ENCODE measurements around the gene OR4E2. TPM values are rescaled to one million over a fixed set of nuclear protein-coding genes. Genes with fewer than 3 reads are reported as not detected.

The OR4E2 gene
- total RNA-seq, 2 experiments from 2014 or later, result not detected

DNA sequence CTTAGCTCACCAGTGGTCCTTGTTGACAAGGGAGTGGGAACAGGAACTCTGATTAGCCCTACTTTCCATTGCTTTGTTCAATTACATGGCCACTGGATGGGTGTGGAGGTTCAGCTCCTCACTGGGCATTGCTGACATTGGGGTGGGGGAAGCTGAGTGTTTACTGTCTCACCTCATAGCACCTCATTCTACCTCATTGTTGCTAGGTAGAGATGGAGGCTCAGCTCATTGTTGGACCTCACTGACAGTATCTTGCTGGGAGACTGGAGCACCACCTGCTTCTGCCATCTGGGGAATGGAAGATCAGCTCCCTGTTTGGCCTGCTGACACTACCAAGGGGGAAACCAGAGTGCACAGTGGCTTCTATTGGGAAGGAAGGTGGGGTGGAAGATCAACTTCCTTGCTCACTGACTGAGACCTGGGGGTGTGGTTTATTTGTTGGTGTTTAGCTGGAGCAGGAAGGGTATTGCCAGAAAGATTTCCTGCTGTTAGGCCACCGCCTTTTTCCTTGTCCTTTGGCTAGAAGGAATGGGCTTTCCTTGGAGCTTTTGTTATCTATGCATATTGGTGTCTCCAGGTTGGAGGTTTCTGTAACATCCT, 1.3 kb upstream of the OR4E2 start:
- Mint-ChIP-seq H3K27me3 (peaks cover 13% of the 10 kb centered on the region), H3K4me3 (no peak overlapping the region), H3K27ac (no peak overlapping the region), H3K4me1 (no peaks in the 10 kb centered on the region), H3K36me3 (ENCODE audit: low read depth) (no peaks in the 10 kb centered on the region), H3K9me3 (ENCODE audit: low read depth) (peaks cover 1% of the 10 kb centered on the region)
- no peak for ATAC-seq
- ChIA-PET CTCF (interaction anchor here (1.1 to 1.5 kb wide), 3 partner anchors 12 to 59 kb away, joined by 3 to 5 read pairs (median 4); no protein-coding TSS in a partner anchor), POLR2A (no interaction called here)
- DNase-seq, result no peak
- intact Hi-C loops (cut with DNase I, micrococcal nuclease), result no loop called here

DNA sequence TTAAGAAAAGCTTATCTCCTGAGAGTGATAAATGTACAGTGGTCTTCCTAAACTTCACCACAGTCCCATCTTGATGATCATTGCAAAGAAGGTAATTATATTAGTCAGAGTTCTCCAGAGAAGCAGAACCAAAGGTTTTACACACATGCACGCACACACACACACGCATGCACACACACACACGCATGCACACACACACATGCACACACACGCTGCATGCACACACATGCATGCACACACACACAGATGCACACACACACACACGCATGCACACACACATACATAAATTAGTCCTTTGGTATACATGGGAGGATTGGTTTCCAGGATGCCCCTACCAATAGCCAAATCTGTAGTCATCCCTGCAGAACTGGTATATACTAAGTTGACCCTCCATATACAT, 580 bp downstream of the OR4E2 start:
- H3K36me3 Mint-ChIP-seq (ENCODE audit: low read depth), result no peaks in the 10 kb centered on the region
- POLR2A ChIA-PET, result no interaction called here
- DNase-seq (no peak), ATAC-seq (no peak)
- peaks cover 11% of the 10 kb centered on the region for H3K27me3 Mint-ChIP-seq
- no peak overlapping the region for H3K27ac Mint-ChIP-seq
- intact Hi-C loops (cut with DNase I, micrococcal nuclease), result no loop called here
- no peaks in the 10 kb centered on the region for H3K4me1 Mint-ChIP-seq
- H3K4me3 Mint-ChIP-seq, result no peak overlapping the region
- CTCF ChIA-PET, result interaction anchor here (1.1 to 1.5 kb wide), 2 partner anchors 57 to 156 kb away, joined by 3 read pairs; no protein-coding TSS in a partner anchor
- H3K9me3 Mint-ChIP-seq (ENCODE audit: low read depth), result peaks cover 1% of the 10 kb centered on the region

DNA sequence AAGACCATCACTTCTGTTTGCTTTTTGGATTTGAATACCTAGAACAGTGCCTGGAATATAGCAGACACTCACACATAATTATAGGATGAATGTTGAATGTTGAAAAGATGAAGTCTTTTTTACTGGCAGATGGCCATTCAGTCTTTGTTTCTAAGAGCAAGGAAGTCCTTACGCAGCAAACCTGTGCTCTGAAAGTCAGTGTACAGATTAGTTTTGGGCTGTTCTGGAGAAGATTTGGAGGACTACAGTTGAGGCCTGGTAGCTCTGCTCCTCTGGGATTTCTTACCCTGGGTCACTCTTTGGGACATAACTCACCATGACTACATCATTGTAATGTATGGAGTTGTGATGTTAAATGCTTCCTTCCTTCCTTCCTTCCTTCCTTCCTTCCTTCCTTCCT, 3.3 kb downstream of the OR4E2 start:
- Mint-ChIP-seq H3K9me3 (ENCODE audit: low read depth) (no peaks in the 10 kb centered on the region), H3K36me3 (ENCODE audit: low read depth) (no peaks in the 10 kb centered on the region), H3K27me3 (peaks cover 6% of the 10 kb centered on the region), H3K4me1 (no peaks in the 10 kb centered on the region), H3K27ac (no peak overlapping the region), H3K4me3 (no peak overlapping the region)
- ChIA-PET CTCF (interaction anchor here (1.5 kb wide), 1 partner anchor 19 kb away, joined by 3 read pairs; no protein-coding TSS in a partner anchor), POLR2A (no interaction called here)
- DNase-seq, result no peak
- intact Hi-C loops (cut with DNase I, micrococcal nuclease), result no loop called here
- ATAC-seq, result no peak

DNA sequence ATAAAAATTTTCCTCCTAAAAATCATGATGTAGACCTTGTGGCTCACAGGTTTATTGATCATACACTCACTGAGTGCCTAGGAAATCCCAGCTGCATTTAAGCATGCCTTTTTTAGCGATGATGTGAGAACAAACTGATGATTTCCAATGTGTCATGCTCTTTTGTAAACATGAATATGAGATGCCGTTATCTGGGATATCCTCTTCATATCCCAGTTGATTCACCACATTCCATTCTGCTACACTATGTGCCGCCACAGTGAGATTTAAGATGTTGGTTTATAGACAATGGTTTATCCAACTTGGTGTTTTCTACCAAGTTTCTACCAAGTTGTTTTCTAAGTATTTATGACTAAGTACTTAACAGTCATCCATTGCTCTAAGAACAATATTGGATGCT, 14.7 kb downstream of the OR4E2 start:
- ChIA-PET POLR2A (no interaction called here), CTCF (no interaction called here)
- peaks cover 30% of the 10 kb centered on the region for H3K27me3 Mint-ChIP-seq

DNA sequence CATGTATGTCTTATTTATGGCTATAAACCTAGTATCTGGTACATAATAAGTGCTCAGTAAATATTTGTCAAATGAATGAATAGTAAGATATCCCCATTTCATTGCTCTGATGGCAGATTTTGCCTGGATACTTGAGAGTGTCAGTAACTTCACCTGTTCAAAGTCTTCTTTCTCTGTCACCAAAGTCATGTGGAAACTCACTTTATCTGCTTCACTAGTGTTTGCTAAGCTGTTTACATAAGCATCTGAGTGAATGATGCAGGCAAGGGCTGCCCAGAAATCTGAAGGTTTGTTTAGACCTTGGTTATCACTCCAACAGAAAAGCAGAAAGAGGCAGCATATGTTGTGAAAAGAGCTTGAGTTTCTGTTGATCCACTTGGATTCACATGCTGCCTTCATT, 15.6 kb downstream of the OR4E2 start:
- Mint-ChIP-seq H3K4me3 (no peak overlapping the region), H3K36me3 (ENCODE audit: low read depth) (no peaks in the 10 kb centered on the region), H3K27ac (no peak overlapping the region), H3K27me3 (peaks cover 27% of the 10 kb centered on the region), H3K4me1 (no peaks in the 10 kb centered on the region), H3K9me3 (ENCODE audit: low read depth) (no peaks in the 10 kb centered on the region)
- intact Hi-C loops (cut with DNase I, micrococcal nuclease), result no loop called here
- no peak for DNase-seq
- ATAC-seq, result no peak
- POLR2A ChIA-PET, result no interaction called here
- CTCF ChIA-PET, result interaction anchor here (0.6 to 1.9 kb wide), 3 partner anchors 10 to 95 kb away, joined by 3 to 4 read pairs (median 3); no protein-coding TSS in a partner anchor

More for the DNA sequence above, 14.7 kb downstream of the OR4E2 start:
- Mint-ChIP-seq H3K27ac (no peak overlapping the region), H3K36me3 (ENCODE audit: low read depth) (no peaks in the 10 kb centered on the region), H3K4me1 (no peaks in the 10 kb centered on the region), H3K9me3 (ENCODE audit: low read depth) (no peaks in the 10 kb centered on the region), H3K4me3 (no peak overlapping the region)
- no peak for DNase-seq
- intact Hi-C loops (cut with DNase I, micrococcal nuclease), result no loop called here
- no peak for ATAC-seq

DNA sequence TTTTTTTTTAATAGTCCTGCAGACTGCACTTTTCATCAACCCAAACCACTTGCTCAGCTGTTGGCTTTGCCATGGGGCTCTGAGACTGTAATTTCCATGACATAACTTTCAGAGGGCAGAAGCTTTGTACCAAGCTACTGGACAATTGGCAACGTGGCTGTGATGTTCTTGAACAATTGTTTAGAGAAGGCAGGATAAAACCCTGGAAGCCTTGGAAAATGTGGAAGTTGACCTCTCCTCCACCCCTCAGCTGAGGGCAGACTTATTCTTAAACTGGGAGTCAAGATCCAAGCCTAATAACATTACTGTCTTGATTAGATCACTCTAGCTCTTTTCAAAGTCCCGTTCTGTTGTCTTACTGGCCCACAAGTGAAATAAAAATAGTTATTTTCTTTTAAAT, 17.7 kb downstream of the OR4E2 start:
- H3K4me1 Mint-ChIP-seq, result no peaks in the 10 kb centered on the region
- H3K4me3 Mint-ChIP-seq, result no peak overlapping the region
- H3K27me3 Mint-ChIP-seq, result peaks cover 16% of the 10 kb centered on the region
- H3K27ac Mint-ChIP-seq, result no peak overlapping the region
- no peaks in the 10 kb centered on the region for H3K36me3 Mint-ChIP-seq (ENCODE audit: low read depth)
- intact Hi-C loops (cut with DNase I, micrococcal nuclease), result no loop called here
- H3K9me3 Mint-ChIP-seq (ENCODE audit: low read depth), result peaks cover 2% of the 10 kb centered on the region
- POLR2A ChIA-PET, result no interaction called here
- DNase-seq (no peak), ATAC-seq (no peak)
- CTCF ChIA-PET, result interaction anchor here (0.7 kb wide), 1 partner anchor 1001 kb away, joined by 3 read pairs; no protein-coding TSS in a partner anchor

DNA sequence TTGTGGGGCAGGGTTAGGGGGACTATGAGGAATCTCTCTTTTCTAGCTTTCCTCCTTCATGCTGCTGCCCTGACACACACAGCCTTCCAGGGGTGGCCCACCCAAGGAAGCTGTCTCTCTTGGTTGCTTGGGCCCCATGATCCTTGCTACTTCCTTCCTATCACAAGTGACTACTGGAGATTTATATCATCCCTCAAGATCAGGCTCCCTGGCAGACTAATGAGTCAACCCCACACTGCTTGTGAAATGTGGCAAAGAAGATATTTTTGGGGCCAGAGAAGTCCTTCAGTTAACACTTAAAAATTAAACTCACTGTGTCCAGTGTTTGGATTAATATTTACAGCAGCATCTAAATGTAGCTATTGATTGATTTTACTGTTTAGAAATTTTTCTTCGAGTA, 18.5 kb downstream of the OR4E2 start:
- Mint-ChIP-seq H3K27me3 (peaks cover 15% of the 10 kb centered on the region), H3K4me1 (no peaks in the 10 kb centered on the region), H3K4me3 (no peak overlapping the region), H3K36me3 (ENCODE audit: low read depth) (no peaks in the 10 kb centered on the region), H3K9me3 (ENCODE audit: low read depth) (peaks cover 2% of the 10 kb centered on the region), H3K27ac (no peak overlapping the region)
- intact Hi-C loops (cut with DNase I, micrococcal nuclease), result no loop called here
- DNase-seq (no peak), ATAC-seq (no peak)
- ChIA-PET POLR2A (no interaction called here), CTCF (interaction anchor here (0.7 kb wide), 1 partner anchor 39 kb away, joined by 3 read pairs; no protein-coding TSS in a partner anchor)

DNA sequence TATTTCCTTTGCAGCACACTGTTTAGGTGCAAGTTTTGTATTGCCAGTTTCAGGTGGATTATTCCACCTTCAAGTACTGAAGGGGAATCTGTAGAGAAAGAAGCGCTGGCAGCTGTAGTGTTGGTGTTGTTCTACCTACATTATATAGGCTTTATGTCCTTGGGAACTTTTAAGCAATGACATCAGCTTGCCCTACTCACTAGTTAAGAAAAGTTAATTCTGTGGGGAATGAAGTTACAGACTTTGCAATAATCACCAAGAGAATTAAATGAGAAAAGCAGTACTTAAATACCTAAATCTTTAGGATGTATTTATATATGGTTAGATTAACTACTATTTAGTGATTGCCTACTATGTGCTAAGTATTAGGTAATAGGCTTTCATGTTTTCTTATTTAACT, 20.1 kb downstream of the OR4E2 start, which contains the start of gene OR4E1:
Gene OR4E1, minus strand, starts transcription at position 101 of the 400 bp plus-strand sequence. CDS start 2,883 bp downstream, outside the sequence.
- POLR2A ChIA-PET, result no interaction called here
- DNase-seq (no peak), ATAC-seq (no peak)
- Mint-ChIP-seq H3K4me1 (no peaks in the 10 kb centered on the region), H3K27ac (no peak within 1 kb of the TSS), H3K27me3 (peaks cover 19% of the 10 kb centered on the region), H3K4me3 (no peak within 1 kb of the TSS), H3K36me3 (ENCODE audit: low read depth) (no peaks in the 10 kb centered on the region), H3K9me3 (ENCODE audit: low read depth) (peaks cover 2% of the 10 kb centered on the region)
- intact Hi-C loops (cut with DNase I, micrococcal nuclease), result no loop called here
- CTCF ChIA-PET, result interaction anchor here (0.6 to 1.4 kb wide), 3 partner anchors 15 to 984 kb away, joined by 3 to 4 read pairs (median 3); no protein-coding TSS in a partner anchor

DNA sequence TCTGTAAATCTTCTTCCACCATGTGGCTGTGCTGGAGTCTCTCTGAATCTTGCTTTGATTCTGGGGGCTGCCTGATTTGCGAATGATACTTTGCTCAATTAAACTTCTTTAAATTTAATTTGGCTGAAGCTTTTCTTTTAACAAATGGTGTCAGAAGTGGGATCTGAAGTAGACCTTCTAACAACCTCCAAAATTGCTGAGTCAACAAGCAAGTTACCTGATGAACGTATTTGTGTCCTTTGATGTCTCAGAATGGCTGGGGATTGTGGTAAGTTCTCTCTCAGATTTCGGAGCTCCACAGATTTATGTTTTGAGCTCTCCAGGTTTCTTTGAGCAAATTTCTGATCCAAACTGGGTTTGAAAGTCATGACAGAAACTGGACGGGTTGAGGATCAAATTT, 21.9 kb downstream of the OR4E2 start:
- H3K4me3 Mint-ChIP-seq, result no peak overlapping the region
- CTCF ChIA-PET, result interaction anchor here (0.7 to 1.8 kb wide), 5 partner anchors 8 to 1313 kb away, joined by 3 to 7 read pairs (median 4); no protein-coding TSS in a partner anchor
- H3K9me3 Mint-ChIP-seq (ENCODE audit: low read depth), result peaks cover 2% of the 10 kb centered on the region
- no peak for ATAC-seq
- DNase-seq, result no peak
- no peak overlapping the region for H3K27ac Mint-ChIP-seq
- H3K27me3 Mint-ChIP-seq, result peaks cover 18% of the 10 kb centered on the region
- no peaks in the 10 kb centered on the region for H3K36me3 Mint-ChIP-seq (ENCODE audit: low read depth)
- POLR2A ChIA-PET, result no interaction called here
- intact Hi-C loops (cut with DNase I, micrococcal nuclease), result no loop called here
- no peaks in the 10 kb centered on the region for H3K4me1 Mint-ChIP-seq

DNA sequence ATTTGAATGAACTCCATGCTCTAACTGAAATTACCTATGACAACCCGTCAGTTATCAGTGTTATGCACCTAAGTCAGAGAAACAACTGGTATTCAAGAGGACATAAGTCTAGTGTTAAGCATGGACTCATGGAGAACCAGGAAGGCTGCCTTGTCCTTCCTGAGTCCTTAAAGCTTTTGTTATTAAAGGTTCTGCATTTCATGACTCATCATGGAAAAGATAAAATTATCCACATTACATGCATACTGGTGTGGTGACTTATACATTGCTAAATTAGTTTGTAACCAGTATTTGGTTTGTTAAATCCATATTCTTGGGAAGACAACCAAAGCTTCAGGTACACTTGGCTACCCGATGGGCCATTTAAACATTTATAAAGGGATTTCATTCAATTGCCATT, 26.4 kb downstream of the OR4E2 start:
- Mint-ChIP-seq H3K4me1 (no peaks in the 10 kb centered on the region), H3K9me3 (ENCODE audit: low read depth) (no peaks in the 10 kb centered on the region), H3K4me3 (no peak overlapping the region), H3K27ac (no peak overlapping the region), H3K36me3 (ENCODE audit: low read depth) (no peaks in the 10 kb centered on the region), H3K27me3 (peaks cover 26% of the 10 kb centered on the region)
- DNase-seq (no peak), ATAC-seq (no peak)
- intact Hi-C loops (cut with DNase I, micrococcal nuclease), result no loop called here
- POLR2A ChIA-PET, result no interaction called here
- CTCF ChIA-PET, result interaction anchor here (1.0 kb wide), 1 partner anchor 10 kb away, joined by 4 read pairs; no protein-coding TSS in a partner anchor

DNA sequence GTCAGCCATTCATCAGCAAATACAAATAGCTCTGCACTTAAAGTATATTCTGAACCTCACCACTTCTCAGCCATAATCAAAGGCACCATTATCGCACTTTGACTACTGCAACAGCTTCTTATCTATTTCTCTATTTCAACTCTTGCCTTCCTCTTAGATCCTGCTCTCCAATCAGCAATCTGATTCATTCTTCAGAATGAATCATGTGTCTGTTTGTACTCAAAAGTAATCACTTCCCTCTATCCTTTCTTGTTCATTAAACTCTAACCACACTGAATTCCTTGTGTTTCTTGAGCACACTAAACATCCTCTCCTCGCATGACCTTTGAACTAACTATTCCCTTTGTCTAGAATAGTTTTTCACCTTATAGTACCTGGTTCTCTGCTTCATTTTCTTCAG, 32.8 kb downstream of the OR4E2 start:
- POLR2A ChIA-PET, result no interaction called here
- CTCF ChIA-PET, result interaction anchor here (0.7 kb wide), 1 partner anchor 830 kb away, joined by 3 read pairs; no protein-coding TSS in a partner anchor
- intact Hi-C loops (cut with DNase I, micrococcal nuclease), result no loop called here
- peaks cover 3% of the 10 kb centered on the region for H3K9me3 Mint-ChIP-seq (ENCODE audit: low read depth)
- no peak for DNase-seq
- H3K4me3 Mint-ChIP-seq, result no peak overlapping the region
- H3K36me3 Mint-ChIP-seq (ENCODE audit: low read depth), result no peaks in the 10 kb centered on the region
- no peaks in the 10 kb centered on the region for H3K4me1 Mint-ChIP-seq
- no peak overlapping the region for H3K27ac Mint-ChIP-seq
- no peak for ATAC-seq
- peaks cover 28% of the 10 kb centered on the region for H3K27me3 Mint-ChIP-seq

DNA sequence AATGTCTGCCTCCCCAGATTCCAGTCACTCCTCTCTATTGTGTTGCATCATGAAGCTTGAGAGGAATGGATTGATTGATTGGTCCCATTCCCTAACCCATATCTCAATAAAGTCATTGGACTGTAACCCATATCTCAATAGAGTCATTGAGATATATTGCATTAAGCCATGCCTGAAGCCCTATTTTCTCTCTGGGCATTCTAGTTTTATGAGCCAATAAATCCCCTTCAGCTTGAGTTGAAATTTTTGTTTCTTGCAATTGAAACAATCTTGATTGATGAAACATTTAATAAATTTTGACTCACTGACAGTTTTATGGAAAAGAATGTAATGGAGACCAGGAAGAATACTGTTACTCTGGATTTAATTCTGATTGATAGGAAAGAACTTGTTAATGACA, 40.8 kb downstream of the OR4E2 start:
- Mint-ChIP-seq H3K27ac (no peak overlapping the region), H3K9me3 (ENCODE audit: low read depth) (no peaks in the 10 kb centered on the region), H3K36me3 (ENCODE audit: low read depth) (no peaks in the 10 kb centered on the region), H3K27me3 (peaks cover 14% of the 10 kb centered on the region), H3K4me3 (no peak overlapping the region), H3K4me1 (no peaks in the 10 kb centered on the region)
- no peak for DNase-seq
- intact Hi-C loops (cut with DNase I, micrococcal nuclease), result no loop called here
- no peak for ATAC-seq
- ChIA-PET CTCF (interaction anchor here (0.6 to 1.0 kb wide), 2 partner anchors 59 to 1090 kb away, joined by 3 read pairs; no protein-coding TSS in a partner anchor), POLR2A (no interaction called here)

All from activated CD4-positive, alpha-beta T cell treated with anti-CD3 and anti-CD28 coated beads for 36 hours (primary cell).